Right atrium auricular region (tissue), 2 donors: Measurements from ENCODE around the gene TUBB. TPM values are rescaled to one million over a fixed set of nuclear protein-coding genes. Genes with fewer than 3 reads are reported as not detected.

ENCODE experiments used
- DNase-seq: peaks from one replicate; pipeline ENCODE4 v3.0.0-alpha.2; 2019; ENCODE audit warnings: low spot score
- H3K27ac ChIP-seq, 2 donors: fragments of 200-600 bp; sonication (generic); 1 replicate in 1 of 2; 2 replicates in 1 of 2; pipeline ENCODE4 v1.5.1; 2016 to 2019
- H3K27me3 ChIP-seq, 2 donors: fragments of 200-600 bp; sonication (generic); one replicate each; pipeline versions ENCODE4 v1.5.1 to v1.6.0; 2017 to 2019
- H3K36me3 ChIP-seq: fragments of 200-600 bp; sonication (generic); one replicate; pipeline ENCODE4 v1.5.1; 2016
- H3K4me1 ChIP-seq, 2 donors: fragments of 200-600 bp; sonication (generic); one replicate each; pipeline versions ENCODE4 v1.5.1 to v1.6.0; 2017 to 2019
- H3K4me3 ChIP-seq, 2 donors: fragments of 200-600 bp; sonication (generic); 1 replicate in 1 of 2; 2 replicates in 1 of 2; pipeline ENCODE4 v1.5.1; 2017 to 2019; ENCODE audit warnings: mild to moderate bottlenecking in 1 of 2, moderate library complexity in 1 of 2
- H3K9me3 ChIP-seq, 2 donors: fragments of 200-600 bp; sonication (generic); one replicate each; pipeline ENCODE4 v1.5.1; 2019
- total RNA-seq, 2 donors: library from RNA; depleted of rRNA; stranded (reverse); fragments of >200 nt; gene quantifications; one replicate each; pipeline ENCODE4 v1.1.0, GENCODE V29; 2016
- TF ChIP-seq, protein P1 (sequence below), 2 donors: fragments of 200-600 bp; sonication (generic); IDR thresholded peaks; one replicate each; pipeline ENCODE4 v1.5.1; 2019; ENCODE audit warnings: antibody characterized with exemption in 2 of 2

Gene TUBB
- total RNA-seq, 2 donors from 2014 or later: 121 to 236 TPM

DNA sequence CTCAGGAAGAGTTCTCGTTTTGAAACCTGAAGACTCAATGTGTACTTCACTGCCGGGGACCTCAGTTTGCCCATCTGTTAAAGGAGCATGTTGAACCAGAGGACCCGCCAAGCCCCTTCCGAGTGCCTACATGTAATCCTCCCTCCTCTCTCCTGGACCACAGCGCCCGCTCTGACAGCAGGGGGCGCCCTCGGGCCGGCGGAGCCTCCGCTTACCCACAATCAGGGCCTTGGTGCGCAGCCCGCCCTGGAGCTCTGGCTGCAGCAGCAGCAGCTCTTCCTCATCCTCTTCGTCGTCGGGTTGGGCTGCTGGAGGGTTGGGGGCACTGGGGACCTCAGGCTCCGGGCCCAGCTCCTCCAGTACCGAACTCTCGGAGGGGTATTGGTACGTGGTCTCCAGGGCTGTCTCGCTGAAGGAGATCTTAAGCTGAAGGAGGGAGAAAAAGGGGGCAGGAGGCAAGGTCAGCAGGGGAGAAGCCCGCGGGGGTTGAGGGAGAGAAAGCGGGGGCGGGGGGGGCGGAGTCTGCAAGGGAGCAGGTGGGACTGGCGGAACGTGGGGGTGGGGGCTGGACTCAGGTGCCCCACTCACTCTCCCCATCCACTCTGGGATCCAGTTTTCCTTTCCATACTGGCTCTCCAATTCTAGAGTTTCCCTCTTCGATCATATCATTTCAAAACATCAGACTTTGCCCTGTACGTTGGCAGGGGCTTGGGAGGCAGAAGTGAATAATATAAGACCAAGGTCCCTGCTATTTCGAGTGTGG, 41.0 kb upstream of the TUBB start:
- Histone ChIP-seq H3K4me3 (peak overlapping the region in 1 of 2 donors; percentile 9), H3K36me3 (peaks cover 49% of the 10 kb centered on the region), H3K27me3 (no peaks in the 10 kb centered on the region), H3K4me1 (peaks cover 0 to 52% of the 10 kb centered on the region in 2 donors), H3K27ac (peak overlapping the region; percentile 42 to 50), H3K9me3 (no peaks in the 10 kb centered on the region)
- peak; percentile 88 for DNase-seq
- TF ChIP-seq, protein P1, sequence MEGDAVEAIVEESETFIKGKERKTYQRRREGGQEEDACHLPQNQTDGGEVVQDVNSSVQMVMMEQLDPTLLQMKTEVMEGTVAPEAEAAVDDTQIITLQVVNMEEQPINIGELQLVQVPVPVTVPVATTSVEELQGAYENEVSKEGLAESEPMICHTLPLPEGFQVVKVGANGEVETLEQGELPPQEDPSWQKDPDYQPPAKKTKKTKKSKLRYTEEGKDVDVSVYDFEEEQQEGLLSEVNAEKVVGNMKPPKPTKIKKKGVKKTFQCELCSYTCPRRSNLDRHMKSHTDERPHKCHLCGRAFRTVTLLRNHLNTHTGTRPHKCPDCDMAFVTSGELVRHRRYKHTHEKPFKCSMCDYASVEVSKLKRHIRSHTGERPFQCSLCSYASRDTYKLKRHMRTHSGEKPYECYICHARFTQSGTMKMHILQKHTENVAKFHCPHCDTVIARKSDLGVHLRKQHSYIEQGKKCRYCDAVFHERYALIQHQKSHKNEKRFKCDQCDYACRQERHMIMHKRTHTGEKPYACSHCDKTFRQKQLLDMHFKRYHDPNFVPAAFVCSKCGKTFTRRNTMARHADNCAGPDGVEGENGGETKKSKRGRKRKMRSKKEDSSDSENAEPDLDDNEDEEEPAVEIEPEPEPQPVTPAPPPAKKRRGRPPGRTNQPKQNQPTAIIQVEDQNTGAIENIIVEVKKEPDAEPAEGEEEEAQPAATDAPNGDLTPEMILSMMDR (IDR thresholded peaks at IDR 0.05): peak; percentile 93 to 99

GRCh38 chr6:30679765-30680535, 40.2 kb upstream of the TUBB start:
- Histone ChIP-seq H3K27ac (peak overlapping the region in 1 of 2 donors; percentile 50), H3K4me1 (peaks cover 0 to 60% of the 10 kb centered on the region in 2 donors), H3K4me3 (no peak overlapping the region), H3K9me3 (no peaks in the 10 kb centered on the region), H3K36me3 (peaks cover 54% of the 10 kb centered on the region), H3K27me3 (no peaks in the 10 kb centered on the region)
- no peak for DNase-seq
- TF ChIP-seq, protein P1 (IDR thresholded peaks at IDR 0.05): no peak

- Histone ChIP-seq H3K36me3 (peaks cover 50% of the 10 kb centered on the region), H3K27me3 (no peaks in the 10 kb centered on the region), H3K4me1 (peaks cover 0 to 74% of the 10 kb centered on the region in 2 donors), H3K27ac (peak overlapping the region; percentile 99), H3K4me3 (peak overlapping the region; percentile 83 to 90), H3K9me3 (no peaks in the 10 kb centered on the region)
- DNase-seq: no peak
- TF ChIP-seq, protein P1 (IDR thresholded peaks at IDR 0.05): no peak
Observed at GRCh38 chr6:30681766-30682142, 38.4 kb upstream of the TUBB start.

DNA sequence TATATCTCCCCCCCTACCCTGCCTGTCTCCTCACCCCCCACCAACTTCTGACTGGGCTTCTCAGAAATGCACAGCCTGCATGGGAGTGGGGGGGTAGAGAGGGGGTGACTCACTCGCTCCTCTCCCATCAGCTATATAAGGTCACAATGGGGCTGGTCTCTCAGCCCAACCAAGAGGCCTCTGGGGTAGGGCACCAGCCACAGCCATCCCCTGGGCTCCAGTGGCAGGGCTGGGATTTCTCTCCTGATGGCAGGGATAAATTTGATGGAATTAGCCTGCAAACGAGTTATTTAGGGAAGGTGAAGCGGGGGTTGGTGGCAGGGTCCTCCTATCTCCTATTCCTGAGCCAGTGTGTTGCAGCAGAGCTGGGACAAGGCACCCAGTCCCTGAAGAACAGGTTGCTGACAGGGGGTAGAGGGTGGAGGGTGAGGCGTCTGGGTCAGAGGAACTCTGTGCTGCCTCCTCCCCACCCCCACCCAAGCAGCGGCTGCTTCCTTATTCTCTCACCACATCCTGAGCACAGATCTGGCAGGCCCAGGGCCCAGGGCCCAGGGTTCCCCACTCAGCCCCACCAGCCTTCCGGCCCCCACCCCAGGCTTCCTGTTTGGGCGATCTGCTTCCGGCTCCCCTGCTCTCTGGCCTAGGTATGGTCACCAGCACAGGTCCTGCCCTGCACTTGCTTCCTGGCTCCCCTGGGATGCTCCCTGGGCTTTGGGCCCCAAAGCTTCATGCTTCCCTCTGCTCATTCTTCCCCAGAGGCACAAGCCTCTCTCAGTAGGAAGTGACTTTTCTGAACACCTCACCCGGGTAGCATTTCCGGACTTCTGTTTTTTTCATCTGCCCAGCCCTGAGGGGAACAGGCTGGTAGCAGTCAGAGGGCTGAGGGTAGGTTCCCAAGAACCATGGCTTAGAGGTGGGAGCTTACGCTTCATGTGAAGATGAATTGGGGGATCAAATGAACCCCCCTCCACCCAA, 37.7 kb upstream of the TUBB start:
- TF ChIP-seq, protein P1 (IDR thresholded peaks at IDR 0.05): no peak
- H3K4me3 ChIP-seq: peak overlapping the region; percentile 83 to 90
- H3K4me1 ChIP-seq: peaks cover 0 to 74% of the 10 kb centered on the region in 2 donors
- H3K27me3 ChIP-seq: no peaks in the 10 kb centered on the region
- peaks cover 43% of the 10 kb centered on the region for H3K36me3 ChIP-seq
- DNase-seq: peak; percentile 87
- peak overlapping the region; percentile 99 for H3K27ac ChIP-seq
- H3K9me3 ChIP-seq: no peaks in the 10 kb centered on the region

DNA sequence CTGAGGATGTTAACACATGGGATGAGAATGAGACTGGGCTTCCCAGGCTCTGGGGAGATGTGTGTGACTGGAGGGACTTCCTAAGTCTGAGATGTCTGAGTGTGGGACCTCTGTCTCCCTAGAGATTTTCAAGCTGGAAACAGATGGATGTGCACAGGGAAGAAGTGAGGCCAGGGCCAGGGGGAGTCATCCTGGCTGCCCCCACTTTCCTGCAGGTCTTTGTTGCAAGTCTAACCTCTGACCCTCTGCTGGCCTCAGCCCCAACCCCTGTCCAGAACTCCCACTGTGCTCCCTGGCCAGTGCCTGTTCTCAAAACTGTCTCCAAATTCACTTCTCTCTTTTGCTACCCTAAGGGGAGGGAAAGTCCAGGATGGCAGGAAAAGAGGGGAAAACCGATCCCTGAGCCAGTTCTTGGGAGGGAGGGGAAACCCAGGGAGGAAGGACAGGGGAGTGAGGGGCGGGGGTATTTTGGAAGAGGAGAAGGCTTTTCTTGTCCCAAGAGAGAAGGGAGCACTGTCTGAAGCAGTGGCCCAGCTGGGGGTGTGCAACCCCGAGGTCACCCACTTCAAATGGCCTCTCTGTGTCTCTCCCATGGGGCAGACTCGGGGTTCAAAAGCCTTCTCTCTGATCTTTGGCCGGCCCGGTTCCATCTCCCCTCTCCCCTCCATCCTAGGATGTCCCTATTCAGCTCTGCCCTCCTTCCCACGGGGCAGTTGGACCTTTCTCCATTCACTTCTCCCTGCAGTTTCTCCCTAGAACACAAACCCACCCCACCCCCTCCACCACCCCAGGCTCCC, 36.8 kb upstream of the TUBB start:
- DNase-seq: no peak
- H3K4me3 ChIP-seq: peak overlapping the region; percentile 83 to 90
- TF ChIP-seq, protein P1 (IDR thresholded peaks at IDR 0.05): no peak
- H3K36me3 ChIP-seq: peaks cover 33% of the 10 kb centered on the region
- H3K9me3 ChIP-seq: no peaks in the 10 kb centered on the region
- peaks cover 0 to 83% of the 10 kb centered on the region in 2 donors for H3K4me1 ChIP-seq
- H3K27ac ChIP-seq: peak overlapping the region; percentile 99
- no peaks in the 10 kb centered on the region for H3K27me3 ChIP-seq
